GM12878 (cell line): ENCODE data around the gene VPS8.

Source experiments
- BCL11A ChIP-seq: IDR thresholded peaks from 2 replicates; pipeline ENCODE4 v1.6.1; 2011; ENCODE audit warnings: low read depth, low read length
- CTCF ChIP-seq, 3 experiments: IDR thresholded peaks in 2 of 3; conservative IDR thresholded peaks in 1 of 3; 2 replicates each; pipeline ENCODE4 v1.5.1; 2011; ENCODE audit warnings: low read depth in 3 of 3, low read length in 3 of 3, mild to moderate bottlenecking in 3 of 3, control low read depth in 2 of 3, moderate library complexity in 2 of 3, inconsistent platforms in 1 of 3, mixed read lengths in 1 of 3; ENCODE audit not compliant: control insufficient read depth in 2 of 3, insufficient read depth in 1 of 3; ENCODE audit errors: extremely low read depth in 1 of 3
- ETV6 ChIP-seq, 2 experiments: fragments of 450-650 bp in 1 of 2; IDR thresholded peaks in 1 of 2; conservative IDR thresholded peaks in 1 of 2; 2 replicates each; pipeline ENCODE4 v1.6.1; 2014; ENCODE audit warnings: antibody characterized with exemption in 1 of 2, borderline replicate concordance in 1 of 2, low read depth in 1 of 2, mild to moderate bottlenecking in 1 of 2, moderate library complexity in 1 of 2
- GATAD2B ChIP-seq: fragments of 450-650 bp; conservative IDR thresholded peaks from 2 replicates; pipeline ENCODE4 v1.6.1; 2017; ENCODE audit warnings: low read depth, mild to moderate bottlenecking, moderate library complexity
- HDAC2 ChIP-seq: fragments of 200-600 bp; sonication (generic); IDR thresholded peaks from 2 replicates; pipeline ENCODE4 v1.6.1; 2017
- NR2C2 ChIP-seq: IDR thresholded peaks from 2 replicates; pipeline ENCODE4 v1.6.1; 2011; ENCODE audit warnings: borderline replicate concordance, low read depth; ENCODE audit not compliant: control insufficient read depth, insufficient read length
- POLR2A ChIP-seq: IDR thresholded peaks from 2 replicates; pipeline ENCODE4 v1.6.1; 2011; ENCODE audit warnings: low read depth, mild to moderate bottlenecking, low read length
- POLR2AphosphoS5 ChIP-seq: IDR thresholded peaks from 2 replicates; pipeline ENCODE4 v1.6.1; 2011; ENCODE audit warnings: mild to moderate bottlenecking, low read length, inconsistent platforms
- SP1 ChIP-seq: IDR thresholded peaks from one replicate; pipeline ENCODE4 v1.6.1; 2011; ENCODE audit warnings: low read depth, low read length
- SRF ChIP-seq, 2 experiments: IDR thresholded peaks; 2 replicates each; pipeline ENCODE4 v1.6.1; 2011; ENCODE audit warnings: low read depth in 2 of 2, low read length in 2 of 2, mild to moderate bottlenecking in 1 of 2, moderate library complexity in 1 of 2
- ZSCAN29 ChIP-seq: fragments of 450-650 bp; IDR thresholded peaks from 2 replicates; pipeline ENCODE4 v1.6.1; 2017; ENCODE audit warnings: mild to moderate bottlenecking, moderate library complexity

GRCh38 chr3:185087419-185087818 lies 275.5 kb downstream of the VPS8 start:
- TF ChIP-seq HDAC2 (no peak), NR2C2 (no peak), POLR2A (no peak), ZSCAN29 (no peak), GATAD2B (no peak), SRF (IDR thresholded peaks at IDR 0.05; ENCODE audit: low read depth in 2 of 2, low read length in 2 of 2) (no peak), CTCF (IDR thresholded peaks at IDR 0.05 in 2 of 3, conservative IDR thresholded peaks at IDR 0.05 in 1 of 3; ENCODE audit: control insufficient read depth in 2 of 3, extremely low read depth in 1 of 3, insufficient read depth in 1 of 3, low read depth in 3 of 3, low read length in 3 of 3) (no peak), ETV6 (conservative IDR thresholded peaks at IDR 0.05 in 1 of 2, IDR thresholded peaks at IDR 0.05 in 1 of 2; ENCODE audit: borderline replicate concordance in 1 of 2, low read depth in 1 of 2) (no peak), POLR2AphosphoS5 (no peak), SP1 (no peak), BCL11A (no peak)
